Left ventricle myocardium inferior (tissue), 1 donor: ENCODE measurements around the gene TGM2. TPM values are rescaled to one million over a fixed set of nuclear protein-coding genes. Genes with fewer than 3 reads are reported as not detected.

ENCODE experiments used
- DNase-seq: peaks from one replicate; pipeline ENCODE4 v3.0.0-alpha.2; 2020
- H3K27ac ChIP-seq: fragments of 200-600 bp; replicated peaks from 2 replicates; pipeline ENCODE4 v1.8.0; 2021
- H3K27me3 ChIP-seq: fragments of 200-600 bp; 2 replicates; pipeline ENCODE4 v1.8.0; 2021; ENCODE audit warnings: low read depth
- H3K36me3 ChIP-seq: fragments of 200-600 bp; 2 replicates; pipeline ENCODE4 v1.8.0; 2021
- H3K4me1 ChIP-seq: fragments of 200-600 bp; 2 replicates; pipeline ENCODE4 v1.8.0; 2021
- H3K4me3 ChIP-seq: fragments of 200-600 bp; 2 replicates; pipeline ENCODE4 v1.8.0; 2021; ENCODE audit warnings: mild to moderate bottlenecking, moderate library complexity
- H3K9me3 ChIP-seq: fragments of 200-600 bp; replicated peaks from 2 replicates; pipeline ENCODE4 v1.8.0; 2021
- CTCF ChIP-seq: fragments of 200-600 bp; IDR thresholded peaks from 2 replicates; pipeline ENCODE4 v1.8.0; 2021; ENCODE audit warnings: antibody characterized with exemption, mild to moderate bottlenecking, borderline replicate concordance
- intact Hi-C: fragments of 100-400 bp; cut with micrococcal nuclease; formaldehyde crosslinking; loops from one replicate; pipeline ENCODE4 v1.11.0; 2022
- total RNA-seq: library from RNA; stranded (reverse); fragmentation: NEBNext Ultra II Directional; extraction: Animal tissue kit (Norgen Biotek cat#: 25700); gene quantifications from one replicate; pipeline ENCODE4 v1.2.1, GENCODE V29; 2021
- donor health status: DM: no; HTN: yes; CAD: no; lungs with severe emphysema.

The TGM2 gene
- total RNA-seq, 1 donor from 2014 or later = 846 TPM

- Histone ChIP-seq H3K9me3 (peaks cover 10% of the 10 kb centered on the region), H3K4me3 (no peak overlapping the region), H3K4me1 (no peaks in the 10 kb centered on the region), H3K27me3 (no peaks in the 10 kb centered on the region), H3K27ac (no peak overlapping the region), H3K36me3 (no peaks in the 10 kb centered on the region)
- DNase-seq = no peak
- intact Hi-C loops = no loop called here
- TF ChIP-seq CTCF = no peak
Measured at GRCh38 chr20:38177201-38177600, 12.1 kb upstream of the TGM2 start.

DNA sequence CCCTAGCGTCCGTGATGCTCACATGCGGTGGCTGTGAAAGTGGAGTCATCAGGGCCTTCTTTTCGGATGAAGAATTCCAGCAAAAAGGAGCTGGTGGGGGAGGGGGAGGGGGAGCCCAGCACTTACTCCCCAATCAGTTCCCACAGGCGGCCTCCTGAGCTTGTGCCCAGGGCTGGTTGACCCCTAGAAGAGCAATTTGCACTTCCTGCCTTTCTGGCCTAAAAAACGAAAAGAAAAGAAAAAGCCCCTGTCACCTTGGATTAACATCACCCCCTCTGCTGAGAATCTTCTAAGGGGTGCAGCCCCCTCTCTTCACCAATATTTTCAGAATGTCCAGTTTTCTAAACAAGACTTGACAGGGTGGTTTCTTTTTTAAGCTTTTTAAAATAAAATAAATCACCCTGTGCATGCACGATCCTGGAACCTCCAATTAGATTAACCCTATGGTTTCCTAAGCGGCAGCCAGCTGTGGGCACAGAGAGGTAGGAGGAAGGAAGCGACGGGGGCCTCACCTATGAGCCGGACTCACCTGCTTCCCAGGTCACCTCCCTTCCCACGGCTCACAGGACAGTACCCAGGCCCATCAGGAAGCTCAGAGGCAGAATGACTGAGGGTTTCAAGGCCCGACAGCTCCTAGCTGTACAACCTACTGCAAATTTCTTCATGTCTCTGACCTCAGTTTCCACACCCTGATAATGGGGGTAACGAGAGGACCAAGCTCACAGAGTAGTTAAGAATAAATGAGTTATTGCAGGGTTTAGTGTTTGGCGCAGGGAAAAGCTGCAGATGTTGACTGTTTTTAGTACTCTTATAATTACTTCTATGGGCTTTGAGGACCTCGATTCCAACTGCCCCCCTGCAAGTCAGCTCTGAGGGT, 10.5 kb upstream of the TGM2 start:
- Histone ChIP-seq H3K27me3 (no peaks in the 10 kb centered on the region), H3K36me3 (no peaks in the 10 kb centered on the region), H3K4me3 (no peak overlapping the region), H3K4me1 (peaks cover 8% of the 10 kb centered on the region), H3K27ac (no peak overlapping the region), H3K9me3 (no peaks in the 10 kb centered on the region)
- no peak for DNase-seq
- intact Hi-C loops = no loop called here
- no peak for TF ChIP-seq CTCF

GRCh38 chr20:38173237-38174156, 8.4 kb upstream of the TGM2 start:
- peaks cover 16% of the 10 kb centered on the region for H3K4me1 ChIP-seq
- H3K27me3 ChIP-seq = no peaks in the 10 kb centered on the region
- peak; percentile 46 for DNase-seq
- H3K9me3 ChIP-seq = no peaks in the 10 kb centered on the region
- H3K36me3 ChIP-seq = no peaks in the 10 kb centered on the region
- intact Hi-C loops = no loop called here
- no peak overlapping the region for H3K4me3 ChIP-seq
- no peak for TF ChIP-seq CTCF
- H3K27ac ChIP-seq = no peak overlapping the region

GRCh38 chr20:38172408-38172807, 7.3 kb upstream of the TGM2 start:
- DNase-seq = no peak
- Histone ChIP-seq H3K4me1 (peaks cover 26% of the 10 kb centered on the region), H3K36me3 (no peaks in the 10 kb centered on the region), H3K27ac (no peak overlapping the region), H3K27me3 (no peaks in the 10 kb centered on the region), H3K9me3 (no peaks in the 10 kb centered on the region), H3K4me3 (no peak overlapping the region)
- peak; percentile 11 for TF ChIP-seq CTCF
- intact Hi-C loops = no loop called here

GRCh38 chr20:38171675-38172043, 6.6 kb upstream of the TGM2 start:
- TF ChIP-seq CTCF = no peak
- intact Hi-C loops = no loop called here
- DNase-seq = no peak
- no peak overlapping the region for H3K4me3 ChIP-seq
- no peaks in the 10 kb centered on the region for H3K9me3 ChIP-seq
- peak overlapping the region; percentile 66 for H3K27ac ChIP-seq
- H3K4me1 ChIP-seq = peaks cover 26% of the 10 kb centered on the region
- no peaks in the 10 kb centered on the region for H3K27me3 ChIP-seq
- no peaks in the 10 kb centered on the region for H3K36me3 ChIP-seq
